CD4-positive, alpha-beta T cell treated with Interleukin-12 subunit alpha and Interleukin-12 subunit beta, for 1 hour (primary cell): ENCODE results near the gene EPN1.
"Not testable (repeated sequence)": the region's sequence is repeated elsewhere in the genome, so short reads cannot be mapped to it uniquely, and the experiment has no call there.

Experiments used
- DNase-seq: peaks from one replicate; pipeline ENCODE4 v3.0.0-alpha.2; 2020

EPN1 gene

DNA sequence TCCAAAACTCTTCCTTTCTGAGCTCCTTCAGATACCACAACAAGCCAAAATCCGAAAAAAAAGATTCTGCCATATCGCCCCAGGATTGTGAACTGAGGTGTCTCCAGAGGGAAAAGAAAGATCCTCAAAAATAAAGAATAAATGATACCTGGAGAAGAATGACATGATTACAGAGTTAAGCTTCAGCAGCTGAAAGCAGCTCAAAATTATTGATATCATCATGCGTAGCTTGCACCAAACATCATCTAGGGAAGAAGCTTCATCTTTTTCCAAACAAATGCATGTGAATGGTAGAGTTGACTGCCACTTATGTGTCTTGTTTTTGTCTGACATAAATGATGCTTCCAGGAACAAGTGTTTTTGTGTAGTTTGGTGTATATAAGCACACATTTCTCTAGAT lies 63.3 kb downstream of the EPN1 start, which contains the start of gene NLRP9:
Gene NLRP9, minus strand, starts transcription at position 101 of the 400 bp plus-strand sequence. Its CDS starts 28 bp downstream, at position 73.
- no peak for DNase-seq

DNA sequence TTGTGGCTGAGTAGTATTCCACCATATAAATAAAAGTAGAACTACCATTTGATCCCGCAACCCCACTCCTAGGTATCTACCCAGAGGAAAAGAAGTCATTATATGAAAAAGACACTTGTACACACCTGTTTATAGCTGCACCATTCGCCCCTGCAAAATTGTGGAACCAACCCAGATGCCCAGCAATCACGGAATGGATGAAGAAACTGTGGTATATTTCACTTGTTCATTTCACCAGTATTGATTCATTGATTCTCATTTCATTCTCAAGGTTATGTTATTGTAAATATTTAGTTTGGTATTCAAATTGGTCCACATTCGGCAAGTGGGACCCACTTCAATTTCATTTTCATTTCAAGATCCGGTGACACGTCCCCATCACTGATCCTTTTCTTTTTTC lies 75.7 kb downstream of the EPN1 start:
- no peak for DNase-seq

DNA sequence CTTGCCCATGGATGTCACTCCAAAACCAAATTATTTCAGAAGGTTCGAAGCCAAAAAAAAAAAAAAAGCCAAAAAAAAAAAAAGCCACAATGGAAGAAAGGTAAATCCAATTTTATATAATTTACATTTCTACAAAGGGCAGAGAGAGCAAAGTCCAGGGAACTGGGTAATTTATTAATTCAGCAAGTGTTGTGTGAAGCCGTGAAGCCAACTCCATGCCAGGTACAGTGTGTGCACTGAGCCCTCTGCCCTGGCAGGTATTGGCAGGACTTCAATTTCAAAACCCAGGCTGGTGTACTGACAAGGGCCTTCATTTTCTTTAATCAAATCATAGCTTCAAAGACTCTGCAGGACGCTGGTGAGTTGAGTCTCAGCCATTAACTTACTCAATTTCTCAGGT lies 78.4 kb downstream of the EPN1 start:
- no peak for DNase-seq

DNA sequence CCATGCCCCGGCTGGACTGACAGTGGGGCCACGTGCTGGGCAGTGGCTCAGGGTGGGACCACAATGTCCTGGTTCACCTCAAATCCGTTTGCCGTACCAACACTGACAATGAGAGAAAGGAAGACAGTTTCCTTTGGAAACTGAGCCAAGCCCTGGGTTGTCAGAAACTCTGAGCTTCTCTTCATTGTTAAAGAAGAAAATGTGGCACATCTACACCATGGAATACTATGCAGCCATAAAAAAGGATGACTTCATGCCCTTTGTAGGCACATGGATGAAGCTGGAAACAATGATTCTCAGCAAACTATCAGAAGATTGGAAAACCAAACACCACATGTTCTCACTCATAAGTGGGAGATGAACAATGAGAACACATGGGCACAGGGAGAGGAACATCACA lies 81.8 kb downstream of the EPN1 start:
- DNase-seq, result not testable (repeated sequence)

DNA sequence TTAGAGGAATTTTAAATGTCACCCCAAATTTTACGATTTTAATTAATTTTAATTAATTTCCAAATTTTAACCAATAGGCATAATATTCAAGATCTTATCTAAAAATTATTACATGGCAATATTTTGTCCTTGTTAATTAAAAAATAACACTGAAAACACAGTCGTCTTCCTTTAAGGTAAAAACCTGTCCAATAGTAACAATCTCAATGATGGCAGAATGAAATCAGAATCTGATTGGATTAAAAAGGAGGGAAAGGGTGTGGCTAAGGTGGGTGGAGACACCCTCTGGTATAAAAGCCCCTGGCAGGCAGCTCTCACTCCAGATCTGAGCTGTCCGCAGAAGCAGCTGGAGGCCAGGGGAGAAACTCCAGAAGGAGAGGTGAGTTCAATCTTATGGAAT lies 83.8 kb downstream of the EPN1 start, which contains the start of gene RFPL4A:
Gene RFPL4A, plus strand, starts transcription at position 301 of the 400 bp plus-strand sequence. CDS start 2,704 bp downstream, outside the sequence.
- DNase-seq, result not testable (repeated sequence)
